Uterus (tissue), 4 donors: ENCODE data around the gene ZBTB42. TPM values are rescaled to one million over a fixed set of nuclear protein-coding genes. Genes with fewer than 3 reads are reported as not detected.

Source experiments
- DNase-seq, 2 donors: peaks; one replicate each; pipeline ENCODE4 v3.0.0-alpha.2; 2019 to 2020
- H3K27ac ChIP-seq, 2 donors: fragments of 200-600 bp; sonication (generic); 1 replicate in 1 of 2; 2 replicates in 1 of 2; pipeline ENCODE4 v1.5.1; 2016 to 2018
- H3K27me3 ChIP-seq, 2 donors: fragments of 200-600 bp; sonication (generic); one replicate each; pipeline ENCODE4 v1.5.1; 2018 to 2019; ENCODE audit warnings: control low read depth in 1 of 2
- H3K36me3 ChIP-seq, 2 donors: fragments of 200-600 bp; sonication (generic); one replicate each; pipeline ENCODE4 v1.5.1; 2019; ENCODE audit warnings: control low read depth in 1 of 2
- H3K4me1 ChIP-seq, 2 donors: fragments of 200-600 bp; sonication (generic); one replicate each; pipeline ENCODE4 v1.5.1; 2018 to 2019; ENCODE audit warnings: control low read depth in 1 of 2
- H3K4me3 ChIP-seq, 2 donors: fragments of 200-600 bp; sonication (generic); 1 replicate in 1 of 2; 2 replicates in 1 of 2; pipeline ENCODE4 v1.5.1; 2018 to 2019; ENCODE audit warnings: mild to moderate bottlenecking in 1 of 2
- H3K9me3 ChIP-seq, 2 donors: fragments of 200-600 bp; sonication (generic); one replicate each; pipeline ENCODE4 v1.5.1; 2019; ENCODE audit warnings: control low read depth in 1 of 2
- POLR2A ChIP-seq, 2 donors: fragments of 450-650 bp; IDR thresholded peaks; one replicate each; pipeline ENCODE4 v1.6.1; 2016; ENCODE audit warnings: antibody characterized with exemption in 2 of 2, mild to moderate bottlenecking in 1 of 2, moderate library complexity in 1 of 2
- intact Hi-C: fragments of 100-400 bp; cut with DNase I; formaldehyde crosslinking; loops from one replicate; pipeline ENCODE4 v1.15.1; 2023; ENCODE audit warnings: low total_unique reads
- total RNA-seq, 4 donors: library from RNA; depleted of rRNA in 3 of 4; stranded (reverse); fragments of >200 nt in 3 of 4; gene quantifications; one replicate each; pipeline versions ENCODE4 v1.1.0 to v1.2.4, GENCODE V29; 2014 to 2023
- TF ChIP-seq, protein P1 (sequence below), 4 experiments: fragments of 200-600 bp in 2 of 4; fragments of 450-650 bp in 2 of 4; sonication (generic) in 2 of 4; IDR thresholded peaks; one replicate each; pipeline ENCODE4 v1.5.1; 2016 to 2019; ENCODE audit warnings: antibody characterized with exemption in 4 of 4, mild to moderate bottlenecking in 2 of 4, moderate library complexity in 1 of 4
- donor health status: DM: yes; HTN: yes; CAD: no.

Gene ZBTB42
- total RNA-seq, 4 donors from 2014 or later: under 0.01 to 8.4 (median 3.9) TPM

DNA sequence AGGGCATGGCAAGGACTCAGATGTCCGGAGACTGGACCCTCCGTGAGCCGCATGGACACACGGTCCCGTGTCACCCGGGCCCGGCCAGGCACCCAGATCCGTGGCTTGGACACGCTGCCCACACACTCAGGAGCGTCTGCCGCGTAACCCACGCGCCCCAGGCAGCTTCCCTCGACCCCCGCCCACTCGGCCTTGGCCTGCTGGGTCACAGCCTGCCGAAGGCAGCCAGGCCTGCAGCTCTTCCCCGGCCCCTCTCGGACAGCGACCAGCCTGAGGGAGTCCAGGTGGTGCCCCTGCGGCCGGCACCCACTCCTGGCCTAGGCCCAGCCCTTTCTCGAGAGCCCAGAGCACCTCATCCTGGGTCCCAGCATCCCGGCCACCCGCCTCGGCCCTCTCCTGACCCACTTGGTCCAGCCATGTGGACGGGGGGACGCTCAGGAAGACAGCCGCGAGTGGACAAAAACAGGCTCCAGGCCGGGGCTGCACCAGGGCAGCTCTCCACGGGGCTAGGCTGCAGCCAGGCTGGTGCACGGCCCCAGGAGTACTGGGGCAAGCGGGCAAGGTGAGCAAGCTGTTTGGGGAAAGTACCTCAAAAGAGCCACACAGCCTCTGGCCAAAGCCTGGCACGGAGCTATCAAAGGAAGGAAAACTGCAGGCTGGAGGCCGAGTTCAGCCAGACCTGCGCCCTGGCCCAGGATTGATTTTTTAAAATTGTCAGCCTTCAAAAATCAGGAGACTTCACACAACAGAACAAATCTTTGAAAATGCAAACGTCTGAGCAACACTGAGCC, 11.8 kb upstream of the ZBTB42 start:
- peaks cover 0 to 12% of the 10 kb centered on the region in 2 donors for H3K4me1 ChIP-seq
- H3K36me3 ChIP-seq: no peaks in the 10 kb centered on the region

DNA sequence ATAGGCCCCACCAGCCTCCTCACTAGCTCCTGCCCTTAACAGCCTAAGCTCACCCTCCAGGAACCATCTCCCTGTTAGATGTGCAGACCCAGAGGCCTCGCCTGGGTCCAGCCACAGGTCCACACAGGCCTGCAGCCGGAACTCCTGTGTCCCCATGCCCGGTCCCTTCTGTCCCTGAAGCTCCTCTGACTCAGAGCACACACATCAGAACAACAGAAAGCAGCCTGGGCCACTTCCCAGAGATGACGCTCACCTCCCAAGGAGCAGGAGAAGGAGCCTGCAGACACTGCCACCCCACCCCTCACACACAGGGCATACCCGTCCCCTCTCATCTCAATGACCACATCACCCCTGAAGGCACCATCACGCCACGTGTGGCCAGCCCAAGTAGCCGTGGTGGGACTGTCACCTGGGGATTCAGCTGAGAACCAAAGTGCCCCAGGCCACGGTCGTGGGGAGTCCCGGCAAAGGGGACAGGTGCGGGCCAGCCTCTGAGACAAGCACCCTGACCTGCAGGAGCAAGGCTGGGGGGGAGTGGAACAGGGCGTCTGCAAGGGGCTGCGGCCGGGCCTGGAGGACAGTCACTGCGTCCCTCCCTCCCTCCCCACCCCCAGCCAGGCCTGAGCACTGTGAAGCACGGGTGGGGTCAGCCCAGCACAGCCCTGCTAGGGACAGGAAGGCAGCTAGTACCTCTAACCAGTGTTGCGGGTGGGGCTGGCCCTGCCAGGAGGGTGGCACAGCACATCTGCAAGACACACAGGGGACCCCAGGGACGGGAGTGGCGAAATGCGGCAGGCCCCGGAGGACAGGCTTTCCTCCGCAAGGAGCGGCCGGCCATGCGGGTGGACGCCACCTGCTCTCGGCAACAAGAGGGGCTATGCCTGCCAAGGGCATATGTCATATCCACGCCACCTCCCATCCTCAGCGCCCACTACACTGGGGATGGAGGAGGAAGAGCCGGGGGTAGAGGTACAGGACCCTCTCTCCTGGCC, 10.9 kb upstream of the ZBTB42 start:
- H3K4me3 ChIP-seq: no peak overlapping the region
- peaks cover 0 to 15% of the 10 kb centered on the region in 2 donors for H3K4me1 ChIP-seq
- no peaks in the 10 kb centered on the region for H3K36me3 ChIP-seq
- no peaks in the 10 kb centered on the region for H3K9me3 ChIP-seq
- TF ChIP-seq, protein P1, sequence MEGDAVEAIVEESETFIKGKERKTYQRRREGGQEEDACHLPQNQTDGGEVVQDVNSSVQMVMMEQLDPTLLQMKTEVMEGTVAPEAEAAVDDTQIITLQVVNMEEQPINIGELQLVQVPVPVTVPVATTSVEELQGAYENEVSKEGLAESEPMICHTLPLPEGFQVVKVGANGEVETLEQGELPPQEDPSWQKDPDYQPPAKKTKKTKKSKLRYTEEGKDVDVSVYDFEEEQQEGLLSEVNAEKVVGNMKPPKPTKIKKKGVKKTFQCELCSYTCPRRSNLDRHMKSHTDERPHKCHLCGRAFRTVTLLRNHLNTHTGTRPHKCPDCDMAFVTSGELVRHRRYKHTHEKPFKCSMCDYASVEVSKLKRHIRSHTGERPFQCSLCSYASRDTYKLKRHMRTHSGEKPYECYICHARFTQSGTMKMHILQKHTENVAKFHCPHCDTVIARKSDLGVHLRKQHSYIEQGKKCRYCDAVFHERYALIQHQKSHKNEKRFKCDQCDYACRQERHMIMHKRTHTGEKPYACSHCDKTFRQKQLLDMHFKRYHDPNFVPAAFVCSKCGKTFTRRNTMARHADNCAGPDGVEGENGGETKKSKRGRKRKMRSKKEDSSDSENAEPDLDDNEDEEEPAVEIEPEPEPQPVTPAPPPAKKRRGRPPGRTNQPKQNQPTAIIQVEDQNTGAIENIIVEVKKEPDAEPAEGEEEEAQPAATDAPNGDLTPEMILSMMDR (IDR thresholded peaks at IDR 0.05): no peak
- TF ChIP-seq POLR2A (IDR thresholded peaks at IDR 0.05): no peak
- DNase-seq: no peak
- H3K27ac ChIP-seq: no peak overlapping the region
- intact Hi-C loops: loop anchor here (2.0 to 5.0 kb wide), 2 partner anchors 29 to 32 kb away; no protein-coding TSS in a partner anchor
- no peaks in the 10 kb centered on the region for H3K27me3 ChIP-seq

More for the DNA sequence above, 11.8 kb upstream of the ZBTB42 start:
- DNase-seq: no peak
- Histone ChIP-seq H3K4me3 (no peak overlapping the region), H3K9me3 (no peaks in the 10 kb centered on the region), H3K27ac (no peak overlapping the region), H3K27me3 (no peaks in the 10 kb centered on the region)
- intact Hi-C loops: loop anchor here (2.0 to 5.0 kb wide), 2 partner anchors 28 to 33 kb away; no protein-coding TSS in a partner anchor
- TF ChIP-seq, protein P1 (IDR thresholded peaks at IDR 0.05): no peak
- TF ChIP-seq POLR2A (IDR thresholded peaks at IDR 0.05): no peak

DNA sequence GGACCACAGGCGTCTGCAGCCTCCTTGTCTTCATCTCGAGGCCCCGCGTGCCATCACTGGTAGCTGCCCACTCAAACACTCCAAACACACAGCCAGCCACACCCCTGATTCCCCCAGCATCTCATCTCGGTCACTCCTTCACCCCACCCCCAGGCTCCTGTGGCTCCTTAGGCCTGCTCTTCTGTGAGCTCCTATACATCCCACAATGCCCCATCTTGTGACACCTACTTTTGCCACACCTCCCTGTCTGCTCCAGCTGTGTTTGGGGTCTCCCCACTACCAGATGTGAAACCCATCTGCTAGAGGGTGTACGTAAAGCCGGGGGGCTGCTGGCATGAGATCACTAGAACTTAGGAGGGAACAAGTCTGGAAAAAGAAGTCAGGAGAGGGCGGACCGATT, 9.5 kb upstream of the ZBTB42 start:
- intact Hi-C loops: no loop called here

DNA sequence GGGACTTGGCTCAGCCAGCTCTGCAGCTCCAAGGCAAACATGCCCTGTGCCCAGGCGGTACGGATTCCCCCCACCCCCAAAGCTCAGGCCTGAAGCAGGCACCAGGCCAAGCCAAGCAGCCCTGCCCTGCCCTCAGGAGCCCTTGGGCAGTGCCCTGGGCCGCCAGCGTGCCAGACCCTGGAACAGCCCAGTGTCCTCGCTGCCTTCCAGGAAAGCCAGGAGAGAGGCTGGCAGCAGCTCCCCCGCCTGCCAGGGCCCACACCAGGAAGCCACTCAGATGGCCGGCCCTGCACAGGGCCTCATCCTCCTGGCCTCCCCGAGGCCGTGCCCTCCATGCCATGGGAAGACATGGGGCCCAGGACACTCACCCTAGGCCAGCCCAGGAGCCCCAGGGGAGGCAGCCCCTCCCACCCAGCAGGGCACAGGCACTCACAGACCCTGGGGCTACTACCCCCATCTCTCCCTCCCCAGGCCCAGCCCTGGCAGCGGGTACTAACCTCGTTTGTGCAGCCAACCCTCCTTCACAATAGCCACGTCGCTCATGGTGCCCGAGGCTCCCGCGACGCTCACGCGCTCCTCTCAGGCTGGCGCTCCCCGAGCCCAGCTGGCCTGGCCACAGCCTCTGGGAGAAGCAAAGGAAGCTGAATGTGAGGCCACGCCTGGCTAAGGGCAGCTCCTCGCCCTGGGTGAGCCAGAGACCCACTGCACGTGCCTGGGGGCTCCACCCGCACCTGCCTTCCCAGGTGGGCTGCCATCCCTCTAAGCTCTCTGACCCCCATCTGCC, 8.6 kb upstream of the ZBTB42 start:
- Histone ChIP-seq H3K27me3 (no peaks in the 10 kb centered on the region), H3K4me3 (no peak overlapping the region), H3K9me3 (no peaks in the 10 kb centered on the region), H3K36me3 (no peaks in the 10 kb centered on the region), H3K4me1 (peaks cover 0 to 15% of the 10 kb centered on the region in 2 donors), H3K27ac (no peak overlapping the region)
- intact Hi-C loops: no loop called here
- DNase-seq: no peak
- TF ChIP-seq POLR2A (IDR thresholded peaks at IDR 0.05): no peak
- TF ChIP-seq, protein P1 (IDR thresholded peaks at IDR 0.05): no peak

More for the DNA sequence above, 9.5 kb upstream of the ZBTB42 start:
- H3K9me3 ChIP-seq: no peaks in the 10 kb centered on the region
- no peak overlapping the region for H3K27ac ChIP-seq
- DNase-seq: no peak
- H3K27me3 ChIP-seq: no peaks in the 10 kb centered on the region
- no peak for TF ChIP-seq POLR2A (IDR thresholded peaks at IDR 0.05)
- TF ChIP-seq, protein P1 (IDR thresholded peaks at IDR 0.05): no peak
- H3K4me3 ChIP-seq: no peak overlapping the region
- no peaks in the 10 kb centered on the region for H3K36me3 ChIP-seq
- peaks cover 0 to 15% of the 10 kb centered on the region in 2 donors for H3K4me1 ChIP-seq
